ENCODE results near the gene CA12. TPM values are rescaled to one million over a fixed set of nuclear protein-coding genes. Genes with fewer than 3 reads are reported as not detected.

The CA12 gene
- total RNA-seq, 1 experiment from 2014 or later: 0.97 TPM

DNA sequence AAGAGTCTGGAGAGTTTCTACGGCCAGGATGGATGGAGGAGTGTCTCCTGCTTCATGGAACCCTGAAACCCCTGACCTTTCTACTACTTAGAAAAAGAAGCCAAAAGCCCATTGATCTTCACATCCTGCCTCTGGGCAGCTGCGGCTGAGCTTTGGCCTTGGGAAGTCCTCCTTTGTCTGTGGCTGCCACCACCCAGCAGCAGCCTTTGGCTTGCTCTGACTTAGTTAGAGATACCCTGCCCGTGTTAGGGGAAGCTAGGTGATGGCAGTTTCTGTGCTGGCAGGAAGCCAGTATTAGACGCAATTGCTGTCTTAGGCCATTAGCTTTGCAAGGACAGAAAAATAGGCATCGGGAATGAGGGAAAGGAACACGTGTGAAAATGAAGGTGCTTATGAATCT, 85.5 kb downstream of the CA12 start:
- CTCF ChIA-PET: interaction anchor here (0.7 kb wide), 1 partner anchor 602 kb away, joined by 5 read pairs; no protein-coding TSS in a partner anchor
- intact Hi-C loops (cut with micrococcal nuclease; ENCODE audit: unreplicated experiment): no loop called here
- H3K36me3 ChIP-seq (ENCODE audit: insufficient read depth, low read length, poor library complexity, severe bottlenecking): no peaks in the 10 kb centered on the region
- no peak overlapping the region for H3K4me3 ChIP-seq (ENCODE audit: low read depth, low read length, poor library complexity, severe bottlenecking)
- H3K9me3 ChIP-seq (ENCODE audit: low read depth, low read length, poor library complexity, severe bottlenecking): no peaks in the 10 kb centered on the region
- TF ChIP-seq, protein P1, sequence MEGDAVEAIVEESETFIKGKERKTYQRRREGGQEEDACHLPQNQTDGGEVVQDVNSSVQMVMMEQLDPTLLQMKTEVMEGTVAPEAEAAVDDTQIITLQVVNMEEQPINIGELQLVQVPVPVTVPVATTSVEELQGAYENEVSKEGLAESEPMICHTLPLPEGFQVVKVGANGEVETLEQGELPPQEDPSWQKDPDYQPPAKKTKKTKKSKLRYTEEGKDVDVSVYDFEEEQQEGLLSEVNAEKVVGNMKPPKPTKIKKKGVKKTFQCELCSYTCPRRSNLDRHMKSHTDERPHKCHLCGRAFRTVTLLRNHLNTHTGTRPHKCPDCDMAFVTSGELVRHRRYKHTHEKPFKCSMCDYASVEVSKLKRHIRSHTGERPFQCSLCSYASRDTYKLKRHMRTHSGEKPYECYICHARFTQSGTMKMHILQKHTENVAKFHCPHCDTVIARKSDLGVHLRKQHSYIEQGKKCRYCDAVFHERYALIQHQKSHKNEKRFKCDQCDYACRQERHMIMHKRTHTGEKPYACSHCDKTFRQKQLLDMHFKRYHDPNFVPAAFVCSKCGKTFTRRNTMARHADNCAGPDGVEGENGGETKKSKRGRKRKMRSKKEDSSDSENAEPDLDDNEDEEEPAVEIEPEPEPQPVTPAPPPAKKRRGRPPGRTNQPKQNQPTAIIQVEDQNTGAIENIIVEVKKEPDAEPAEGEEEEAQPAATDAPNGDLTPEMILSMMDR (conservative IDR thresholded peaks at IDR 0.05; ENCODE audit: low read depth, low read length): no peak
- TF ChIP-seq EZH2 (IDR thresholded peaks at IDR 0.05; ENCODE audit: borderline replicate concordance, low read depth, low read length, poor library complexity, severe bottlenecking): no peak
- DNase-seq (ENCODE audit: low spot score): no peak
- peaks cover 12% of the 10 kb centered on the region for H3K4me1 ChIP-seq (ENCODE audit: insufficient read depth, low read length, poor library complexity, severe bottlenecking)
- no peak overlapping the region for H3K27ac ChIP-seq (ENCODE audit: low read depth, low read length, poor library complexity, severe bottlenecking)
- POLR2A ChIA-PET (ENCODE audit: low non-redundant PET): no interaction called here
- no TSS peak for BruUV-seq (replicated peaks)
- no peaks in the 10 kb centered on the region for H3K27me3 ChIP-seq (replicated peaks; ENCODE audit: insufficient read depth, low read depth, low read length, poor library complexity)

DNA sequence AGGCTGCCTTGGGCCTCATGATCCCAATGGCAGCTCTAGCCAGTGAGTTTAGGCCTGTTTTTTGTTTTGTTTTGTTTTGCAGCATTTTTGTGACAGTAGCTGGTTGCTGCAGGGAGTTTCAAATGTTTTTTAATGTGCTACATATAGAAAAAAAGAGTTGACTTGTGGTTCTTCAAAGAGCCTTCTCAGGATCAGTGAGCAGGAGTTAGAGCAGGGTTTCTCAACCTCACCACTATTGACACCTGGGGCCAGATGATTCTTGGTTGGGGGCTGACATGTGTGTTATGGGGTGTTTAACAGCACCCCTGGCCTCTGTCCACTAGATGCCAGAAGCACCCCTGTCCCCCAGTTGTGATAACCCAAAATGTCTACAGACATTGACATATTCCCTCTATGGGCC, 86.3 kb downstream of the CA12 start:
- intact Hi-C loops (cut with micrococcal nuclease; ENCODE audit: unreplicated experiment): no loop called here
- no peak for DNase-seq (ENCODE audit: low spot score)
- no TSS peak for BruUV-seq (replicated peaks)
- TF ChIP-seq, protein P1 (conservative IDR thresholded peaks at IDR 0.05; ENCODE audit: low read depth, low read length): no peak
- TF ChIP-seq EZH2 (IDR thresholded peaks at IDR 0.05; ENCODE audit: borderline replicate concordance, low read depth, low read length, poor library complexity, severe bottlenecking): no peak
- H3K4me3 ChIP-seq (ENCODE audit: low read depth, low read length, poor library complexity, severe bottlenecking): no peak overlapping the region
- peaks cover 17% of the 10 kb centered on the region for H3K4me1 ChIP-seq (ENCODE audit: insufficient read depth, low read length, poor library complexity, severe bottlenecking)
- no peaks in the 10 kb centered on the region for H3K9me3 ChIP-seq (ENCODE audit: low read depth, low read length, poor library complexity, severe bottlenecking)
- no peak overlapping the region for H3K27ac ChIP-seq (ENCODE audit: low read depth, low read length, poor library complexity, severe bottlenecking)
- no peaks in the 10 kb centered on the region for H3K27me3 ChIP-seq (replicated peaks; ENCODE audit: insufficient read depth, low read depth, low read length, poor library complexity)
- POLR2A ChIA-PET (ENCODE audit: low non-redundant PET): interaction anchor here (0.6 kb wide), 1 partner anchor 588 kb away, joined by 6 read pairs; no protein-coding TSS in a partner anchor
- CTCF ChIA-PET: no interaction called here
- no peaks in the 10 kb centered on the region for H3K36me3 ChIP-seq (ENCODE audit: insufficient read depth, low read length, poor library complexity, severe bottlenecking)

DNA sequence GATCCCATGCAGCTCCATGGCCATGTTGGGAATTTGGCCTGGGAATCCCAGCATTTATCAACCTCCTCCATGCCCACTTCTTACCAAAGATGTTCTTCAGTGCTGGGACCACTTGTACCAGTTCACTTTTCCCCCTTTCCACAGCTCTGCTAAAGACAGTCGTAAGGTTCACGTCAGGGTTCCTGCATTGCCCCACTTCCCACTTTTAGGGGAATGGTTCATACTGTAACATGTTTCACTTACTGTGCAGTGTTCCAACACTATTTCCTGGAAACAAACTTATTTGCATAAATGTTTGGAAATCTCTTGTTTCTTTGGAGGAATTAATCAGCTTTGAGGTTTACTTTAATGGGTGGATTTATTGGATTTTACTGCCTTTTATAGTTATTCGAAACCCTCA, 87.3 kb downstream of the CA12 start:
- Histone ChIP-seq H3K27ac (ENCODE audit: low read depth, low read length, poor library complexity, severe bottlenecking) (no peak overlapping the region), H3K36me3 (ENCODE audit: insufficient read depth, low read length, poor library complexity, severe bottlenecking) (no peaks in the 10 kb centered on the region), H3K4me3 (ENCODE audit: low read depth, low read length, poor library complexity, severe bottlenecking) (no peak overlapping the region), H3K4me1 (ENCODE audit: insufficient read depth, low read length, poor library complexity, severe bottlenecking) (peaks cover 19% of the 10 kb centered on the region), H3K27me3 (replicated peaks; ENCODE audit: insufficient read depth, low read depth, low read length, poor library complexity) (no peaks in the 10 kb centered on the region), H3K9me3 (ENCODE audit: low read depth, low read length, poor library complexity, severe bottlenecking) (no peaks in the 10 kb centered on the region)
- BruUV-seq (replicated peaks): no TSS peak
- TF ChIP-seq, protein P1 (conservative IDR thresholded peaks at IDR 0.05; ENCODE audit: low read depth, low read length): no peak
- TF ChIP-seq EZH2 (IDR thresholded peaks at IDR 0.05; ENCODE audit: borderline replicate concordance, low read depth, low read length, poor library complexity, severe bottlenecking): no peak
- intact Hi-C loops (cut with micrococcal nuclease; ENCODE audit: unreplicated experiment): no loop called here
- CTCF ChIA-PET: no interaction called here
- no peak for DNase-seq (ENCODE audit: low spot score)
- POLR2A ChIA-PET (ENCODE audit: low non-redundant PET): no interaction called here

Data from A673 (cell line).